ENCODE data around the gene RABGEF1. TPM values are rescaled to one million over a fixed set of nuclear protein-coding genes. Genes with fewer than 3 reads are reported as not detected.

RABGEF1 gene
- total and polyA plus RNA-seq, 4 donors: 5.2 to 14.0 (median 7.7) TPM

DNA sequence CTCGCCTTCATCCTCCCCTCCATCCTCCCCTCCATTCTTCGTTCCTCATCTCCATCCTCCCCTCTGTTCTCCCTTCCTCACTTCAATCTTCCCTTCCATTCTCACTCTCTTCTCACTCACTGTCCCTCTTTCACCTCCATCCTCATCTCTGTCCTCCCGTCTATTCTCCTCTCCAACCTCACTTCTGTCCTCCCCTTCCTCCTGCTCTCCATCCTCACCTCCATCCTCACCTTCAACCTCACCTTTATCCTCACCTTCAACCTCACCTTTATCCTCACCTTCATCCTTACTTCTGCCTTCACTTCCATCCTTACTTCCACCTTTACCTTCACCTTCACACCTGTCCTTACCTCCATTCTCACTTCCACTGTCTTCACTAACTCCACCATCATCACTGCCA lies 11.3 kb upstream of the RABGEF1 start:
- Histone ChIP-seq H3K9me3 (ENCODE audit: control insufficient read depth in 4 of 4, low read length in 3 of 4) (no peaks in the 10 kb centered on the region), H3K4me3 (ENCODE audit: low read depth in 1 of 3, low read length in 3 of 3) (no peak overlapping the region), H3K9ac (ENCODE audit: low read depth in 1 of 2, low read length in 2 of 2) (no peak overlapping the region), H3K27me3 (ENCODE audit: control insufficient read depth in 4 of 4, insufficient read depth in 4 of 4, low read length in 3 of 4) (no peaks in the 10 kb centered on the region), H3K27ac (ENCODE audit: low read depth in 1 of 2, low read length in 2 of 2) (no peak overlapping the region), H3K36me3 (ENCODE audit: control insufficient read depth in 4 of 4, insufficient read depth in 3 of 4, low read depth in 1 of 4, low read length in 3 of 4) (peaks cover 0 to 4% (median under 1%) of the 10 kb centered on the region in 4 donors), H3K4me1 (ENCODE audit: control insufficient read depth in 4 of 4, insufficient read depth in 4 of 4, low read length in 3 of 4) (no peaks in the 10 kb centered on the region)
- TF ChIP-seq FOXA2 (IDR thresholded peaks at IDR 0.05) (no peak), FOXA1 (IDR thresholded peaks at IDR 0.05) (no peak), GABPA (IDR thresholded peaks at IDR 0.05 in 1 of 2, conservative IDR thresholded peaks at IDR 0.05 in 1 of 2) (no peak), SP1 (IDR thresholded peaks at IDR 0.05) (no peak), EGR1 (IDR thresholded peaks at IDR 0.05; ENCODE audit: low read depth in 2 of 2) (no peak), HNF4A (conservative IDR thresholded peaks at IDR 0.05) (no peak), TAF1 (conservative IDR thresholded peaks at IDR 0.05) (no peak)
- TF ChIP-seq, protein P1, sequence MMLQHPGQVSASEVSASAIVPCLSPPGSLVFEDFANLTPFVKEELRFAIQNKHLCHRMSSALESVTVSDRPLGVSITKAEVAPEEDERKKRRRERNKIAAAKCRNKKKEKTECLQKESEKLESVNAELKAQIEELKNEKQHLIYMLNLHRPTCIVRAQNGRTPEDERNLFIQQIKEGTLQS (IDR thresholded peaks at IDR 0.05): no peak
- WGBS: 98% methylated on average over 3 of the region's 3 CpGs
- no peak for DNase-seq (ENCODE audit: low spot score)

DNA sequence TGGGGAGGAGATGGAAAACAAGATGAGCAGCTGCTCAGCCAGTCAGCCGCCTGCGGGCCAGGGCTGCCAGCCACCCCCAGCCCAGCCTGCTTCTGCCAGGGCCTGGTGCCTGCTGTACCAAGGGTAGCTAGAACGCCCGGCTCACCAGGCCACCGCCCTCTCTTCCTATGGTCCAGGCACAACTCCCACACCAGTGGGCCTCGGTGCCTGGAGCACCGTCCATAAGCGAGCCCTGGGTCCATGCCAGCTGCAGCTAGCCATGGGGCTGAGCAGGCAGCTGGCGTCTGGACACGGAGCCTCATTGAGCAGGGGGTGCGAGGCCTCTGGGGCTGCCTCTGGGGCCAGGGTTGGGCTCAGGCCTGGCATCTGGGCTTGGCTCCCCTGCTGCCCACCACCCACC lies 8.5 kb upstream of the RABGEF1 start:
- Histone ChIP-seq H3K9ac (ENCODE audit: low read depth in 1 of 2, low read length in 2 of 2) (no peak overlapping the region), H3K4me3 (ENCODE audit: low read depth in 1 of 3, low read length in 3 of 3) (no peak overlapping the region), H3K36me3 (ENCODE audit: control insufficient read depth in 4 of 4, insufficient read depth in 3 of 4, low read depth in 1 of 4, low read length in 3 of 4) (peaks cover 0 to 7% (median under 1%) of the 10 kb centered on the region in 4 donors), H3K27ac (ENCODE audit: low read depth in 1 of 2, low read length in 2 of 2) (no peak overlapping the region), H3K27me3 (ENCODE audit: control insufficient read depth in 4 of 4, insufficient read depth in 4 of 4, low read length in 3 of 4) (no peaks in the 10 kb centered on the region), H3K9me3 (ENCODE audit: control insufficient read depth in 4 of 4, low read length in 3 of 4) (peaks cover 0 to 7% (median 3%) of the 10 kb centered on the region in 4 donors), H3K4me1 (ENCODE audit: control insufficient read depth in 4 of 4, insufficient read depth in 4 of 4, low read length in 3 of 4) (no peaks in the 10 kb centered on the region)
- 86% methylated on average over 11 of the region's 11 CpGs for WGBS
- DNase-seq (ENCODE audit: low spot score): no peak
- no peak for TF ChIP-seq JUND (IDR thresholded peaks at IDR 0.05)
- TF ChIP-seq, protein P2, sequence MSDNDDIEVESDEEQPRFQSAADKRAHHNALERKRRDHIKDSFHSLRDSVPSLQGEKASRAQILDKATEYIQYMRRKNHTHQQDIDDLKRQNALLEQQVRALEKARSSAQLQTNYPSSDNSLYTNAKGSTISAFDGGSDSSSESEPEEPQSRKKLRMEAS (IDR thresholded peaks at IDR 0.05): no peak
- no peak for TF ChIP-seq TAF1 (conservative IDR thresholded peaks at IDR 0.05)
- TF ChIP-seq EGR1 (IDR thresholded peaks at IDR 0.05; ENCODE audit: low read depth in 2 of 2): no peak
- TF ChIP-seq RAD21 (IDR thresholded peaks at IDR 0.05): no peak
- no peak for TF ChIP-seq FOXA2 (IDR thresholded peaks at IDR 0.05)
- TF ChIP-seq HNF4A (conservative IDR thresholded peaks at IDR 0.05): no peak
- TF ChIP-seq SP1 (IDR thresholded peaks at IDR 0.05): no peak
- TF ChIP-seq, protein P3, sequence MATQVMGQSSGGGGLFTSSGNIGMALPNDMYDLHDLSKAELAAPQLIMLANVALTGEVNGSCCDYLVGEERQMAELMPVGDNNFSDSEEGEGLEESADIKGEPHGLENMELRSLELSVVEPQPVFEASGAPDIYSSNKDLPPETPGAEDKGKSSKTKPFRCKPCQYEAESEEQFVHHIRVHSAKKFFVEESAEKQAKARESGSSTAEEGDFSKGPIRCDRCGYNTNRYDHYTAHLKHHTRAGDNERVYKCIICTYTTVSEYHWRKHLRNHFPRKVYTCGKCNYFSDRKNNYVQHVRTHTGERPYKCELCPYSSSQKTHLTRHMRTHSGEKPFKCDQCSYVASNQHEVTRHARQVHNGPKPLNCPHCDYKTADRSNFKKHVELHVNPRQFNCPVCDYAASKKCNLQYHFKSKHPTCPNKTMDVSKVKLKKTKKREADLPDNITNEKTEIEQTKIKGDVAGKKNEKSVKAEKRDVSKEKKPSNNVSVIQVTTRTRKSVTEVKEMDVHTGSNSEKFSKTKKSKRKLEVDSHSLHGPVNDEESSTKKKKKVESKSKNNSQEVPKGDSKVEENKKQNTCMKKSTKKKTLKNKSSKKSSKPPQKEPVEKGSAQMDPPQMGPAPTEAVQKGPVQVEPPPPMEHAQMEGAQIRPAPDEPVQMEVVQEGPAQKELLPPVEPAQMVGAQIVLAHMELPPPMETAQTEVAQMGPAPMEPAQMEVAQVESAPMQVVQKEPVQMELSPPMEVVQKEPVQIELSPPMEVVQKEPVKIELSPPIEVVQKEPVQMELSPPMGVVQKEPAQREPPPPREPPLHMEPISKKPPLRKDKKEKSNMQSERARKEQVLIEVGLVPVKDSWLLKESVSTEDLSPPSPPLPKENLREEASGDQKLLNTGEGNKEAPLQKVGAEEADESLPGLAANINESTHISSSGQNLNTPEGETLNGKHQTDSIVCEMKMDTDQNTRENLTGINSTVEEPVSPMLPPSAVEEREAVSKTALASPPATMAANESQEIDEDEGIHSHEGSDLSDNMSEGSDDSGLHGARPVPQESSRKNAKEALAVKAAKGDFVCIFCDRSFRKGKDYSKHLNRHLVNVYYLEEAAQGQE (IDR thresholded peaks at IDR 0.05): no peak
- TF ChIP-seq NR2F2 (IDR thresholded peaks at IDR 0.05): no peak
- no peak for TF ChIP-seq FOXA1 (IDR thresholded peaks at IDR 0.05)
- no peak for TF ChIP-seq GABPA (IDR thresholded peaks at IDR 0.05 in 1 of 2, conservative IDR thresholded peaks at IDR 0.05 in 1 of 2)
- TF ChIP-seq, protein P4, sequence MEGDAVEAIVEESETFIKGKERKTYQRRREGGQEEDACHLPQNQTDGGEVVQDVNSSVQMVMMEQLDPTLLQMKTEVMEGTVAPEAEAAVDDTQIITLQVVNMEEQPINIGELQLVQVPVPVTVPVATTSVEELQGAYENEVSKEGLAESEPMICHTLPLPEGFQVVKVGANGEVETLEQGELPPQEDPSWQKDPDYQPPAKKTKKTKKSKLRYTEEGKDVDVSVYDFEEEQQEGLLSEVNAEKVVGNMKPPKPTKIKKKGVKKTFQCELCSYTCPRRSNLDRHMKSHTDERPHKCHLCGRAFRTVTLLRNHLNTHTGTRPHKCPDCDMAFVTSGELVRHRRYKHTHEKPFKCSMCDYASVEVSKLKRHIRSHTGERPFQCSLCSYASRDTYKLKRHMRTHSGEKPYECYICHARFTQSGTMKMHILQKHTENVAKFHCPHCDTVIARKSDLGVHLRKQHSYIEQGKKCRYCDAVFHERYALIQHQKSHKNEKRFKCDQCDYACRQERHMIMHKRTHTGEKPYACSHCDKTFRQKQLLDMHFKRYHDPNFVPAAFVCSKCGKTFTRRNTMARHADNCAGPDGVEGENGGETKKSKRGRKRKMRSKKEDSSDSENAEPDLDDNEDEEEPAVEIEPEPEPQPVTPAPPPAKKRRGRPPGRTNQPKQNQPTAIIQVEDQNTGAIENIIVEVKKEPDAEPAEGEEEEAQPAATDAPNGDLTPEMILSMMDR (IDR thresholded peaks at IDR 0.05; ENCODE audit: low read depth, low read length, missing input control): no peak
- TF ChIP-seq, protein P5, sequence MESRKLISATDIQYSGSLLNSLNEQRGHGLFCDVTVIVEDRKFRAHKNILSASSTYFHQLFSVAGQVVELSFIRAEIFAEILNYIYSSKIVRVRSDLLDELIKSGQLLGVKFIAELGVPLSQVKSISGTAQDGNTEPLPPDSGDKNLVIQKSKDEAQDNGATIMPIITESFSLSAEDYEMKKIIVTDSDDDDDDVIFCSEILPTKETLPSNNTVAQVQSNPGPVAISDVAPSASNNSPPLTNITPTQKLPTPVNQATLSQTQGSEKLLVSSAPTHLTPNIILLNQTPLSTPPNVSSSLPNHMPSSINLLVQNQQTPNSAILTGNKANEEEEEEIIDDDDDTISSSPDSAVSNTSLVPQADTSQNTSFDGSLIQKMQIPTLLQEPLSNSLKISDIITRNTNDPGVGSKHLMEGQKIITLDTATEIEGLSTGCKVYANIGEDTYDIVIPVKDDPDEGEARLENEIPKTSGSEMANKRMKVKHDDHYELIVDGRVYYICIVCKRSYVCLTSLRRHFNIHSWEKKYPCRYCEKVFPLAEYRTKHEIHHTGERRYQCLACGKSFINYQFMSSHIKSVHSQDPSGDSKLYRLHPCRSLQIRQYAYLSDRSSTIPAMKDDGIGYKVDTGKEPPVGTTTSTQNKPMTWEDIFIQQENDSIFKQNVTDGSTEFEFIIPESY (IDR thresholded peaks at IDR 0.05): no peak
